Effector memory CD4-positive, alpha-beta T cell (primary cell): ENCODE measurements around the gene DIAPH2.
"Not testable (repeated sequence)": the region's sequence is repeated elsewhere in the genome, so short reads cannot be mapped to it uniquely, and the experiment has no call there.

ENCODE experiments used
- DNase-seq, 3 donors: peaks; one replicate each; pipeline ENCODE4 v3.0.0-alpha.2; 2020
- H3K27ac ChIP-seq: 2 replicates; pipeline ENCODE4 v1.7.0; 2013; ENCODE audit warnings: mild to moderate bottlenecking, low read length, moderate library complexity; ENCODE audit not compliant: insufficient read depth, poor library complexity, severe bottlenecking
- H3K27me3 ChIP-seq: replicated peaks from 2 replicates; pipeline ENCODE4 v1.7.0; 2013; ENCODE audit warnings: mild to moderate bottlenecking, low read length; ENCODE audit not compliant: insufficient read depth, control insufficient read depth, poor library complexity, severe bottlenecking
- H3K36me3 ChIP-seq: 2 replicates; pipeline ENCODE4 v1.7.0; 2013; ENCODE audit warnings: mild to moderate bottlenecking, low read length, moderate library complexity; ENCODE audit not compliant: control insufficient read depth, insufficient read depth
- H3K4me1 ChIP-seq: 2 replicates; pipeline ENCODE4 v1.7.0; 2013; ENCODE audit warnings: low read length, mild to moderate bottlenecking; ENCODE audit not compliant: control insufficient read depth, insufficient read depth, poor library complexity, severe bottlenecking
- H3K4me3 ChIP-seq: 2 replicates; pipeline ENCODE4 v1.7.0; 2013; ENCODE audit warnings: low read length, low read depth, mild to moderate bottlenecking; ENCODE audit not compliant: insufficient read depth, poor library complexity, severe bottlenecking
- H3K9me3 ChIP-seq: 2 replicates; pipeline ENCODE4 v1.7.0; 2013; ENCODE audit warnings: mild to moderate bottlenecking, low read length, moderate library complexity; ENCODE audit not compliant: control insufficient read depth

The DIAPH2 gene

GRCh38 chrX:97398030-97398551 is 713.4 kb downstream of the DIAPH2 start:
- no peak overlapping the region for H3K27ac ChIP-seq
- H3K27me3 ChIP-seq, result no peaks in the 10 kb centered on the region
- H3K9me3 ChIP-seq, result no peaks in the 10 kb centered on the region
- H3K4me1 ChIP-seq, result no peaks in the 10 kb centered on the region
- DNase-seq, result no peak
- H3K4me3 ChIP-seq, result no peak overlapping the region
- no peaks in the 10 kb centered on the region for H3K36me3 ChIP-seq

- Histone ChIP-seq H3K27me3 (no peaks in the 10 kb centered on the region), H3K9me3 (no peaks in the 10 kb centered on the region), H3K4me1 (no peaks in the 10 kb centered on the region), H3K27ac (no peak overlapping the region), H3K4me3 (no peak overlapping the region), H3K36me3 (no peaks in the 10 kb centered on the region)
- no peak for DNase-seq
These were observed 714.8 kb downstream of the DIAPH2 start for GRCh38 chrX:97399400-97399799.

DNA sequence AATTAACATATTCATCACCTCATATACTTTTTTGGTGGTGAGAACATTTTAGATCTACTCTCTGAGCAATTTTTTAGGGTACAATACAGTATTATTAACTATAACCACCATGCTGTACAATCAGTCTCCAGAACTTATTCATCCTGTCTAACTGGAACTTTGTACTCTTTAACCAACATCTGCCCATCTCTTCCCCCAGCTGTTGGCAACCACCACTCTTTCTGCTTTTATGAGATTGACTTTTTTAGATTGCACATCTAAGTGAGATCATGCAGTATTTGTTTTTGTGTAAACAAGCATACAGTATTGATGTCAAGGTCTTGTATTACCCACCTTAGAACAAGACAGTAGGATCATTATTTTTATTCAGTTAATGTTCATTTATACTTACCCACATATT is 715.9 kb downstream of the DIAPH2 start:
- Histone ChIP-seq H3K27me3 (no peaks in the 10 kb centered on the region), H3K4me1 (no peaks in the 10 kb centered on the region), H3K9me3 (no peaks in the 10 kb centered on the region), H3K36me3 (no peaks in the 10 kb centered on the region), H3K27ac (no peak overlapping the region), H3K4me3 (no peak overlapping the region)
- DNase-seq, result no peak

- Histone ChIP-seq H3K4me1 (no peaks in the 10 kb centered on the region), H3K9me3 (no peaks in the 10 kb centered on the region), H3K36me3 (no peaks in the 10 kb centered on the region), H3K27ac (no peak overlapping the region), H3K4me3 (no peak overlapping the region), H3K27me3 (no peaks in the 10 kb centered on the region)
- DNase-seq, result no peak
These were observed 716.5 kb downstream of the DIAPH2 start for GRCh38 chrX:97401154-97401553.

DNA sequence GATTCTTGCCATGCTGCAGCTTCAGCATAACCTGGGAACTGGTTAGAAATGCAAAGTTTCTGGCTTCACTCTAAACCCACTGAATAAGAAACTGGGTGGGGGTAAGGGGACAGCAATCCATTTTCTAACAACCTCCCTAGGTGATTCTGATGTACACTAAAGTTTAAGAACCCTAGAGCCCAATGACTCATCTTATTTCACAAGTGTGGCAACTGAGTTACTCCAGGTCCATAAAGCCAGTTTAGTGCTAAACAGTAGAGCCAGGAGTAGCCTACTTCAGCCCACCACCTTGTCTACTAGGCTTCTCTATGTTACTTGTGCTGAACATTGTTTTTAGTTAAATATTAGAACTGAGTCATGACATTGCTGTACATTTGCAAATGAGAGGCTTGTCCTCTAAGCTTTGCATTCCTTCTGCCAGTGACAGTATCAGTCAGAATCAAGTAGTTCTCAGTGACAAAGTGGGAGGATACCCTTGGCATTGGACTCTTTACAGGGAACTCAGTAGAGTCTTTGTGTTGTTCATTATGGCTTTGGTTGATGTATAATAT is 717.0 kb downstream of the DIAPH2 start:
- H3K4me1 ChIP-seq, result no peaks in the 10 kb centered on the region
- DNase-seq, result no peak
- no peaks in the 10 kb centered on the region for H3K27me3 ChIP-seq
- H3K4me3 ChIP-seq, result no peak overlapping the region
- no peaks in the 10 kb centered on the region for H3K9me3 ChIP-seq
- no peak overlapping the region for H3K27ac ChIP-seq
- H3K36me3 ChIP-seq, result no peaks in the 10 kb centered on the region

GRCh38 chrX:97402333-97402732 is 717.7 kb downstream of the DIAPH2 start:
- Histone ChIP-seq H3K36me3 (no peaks in the 10 kb centered on the region), H3K4me1 (no peaks in the 10 kb centered on the region), H3K4me3 (no peak overlapping the region), H3K27me3 (no peaks in the 10 kb centered on the region), H3K9me3 (no peaks in the 10 kb centered on the region), H3K27ac (no peak overlapping the region)
- DNase-seq, result no peak

DNA sequence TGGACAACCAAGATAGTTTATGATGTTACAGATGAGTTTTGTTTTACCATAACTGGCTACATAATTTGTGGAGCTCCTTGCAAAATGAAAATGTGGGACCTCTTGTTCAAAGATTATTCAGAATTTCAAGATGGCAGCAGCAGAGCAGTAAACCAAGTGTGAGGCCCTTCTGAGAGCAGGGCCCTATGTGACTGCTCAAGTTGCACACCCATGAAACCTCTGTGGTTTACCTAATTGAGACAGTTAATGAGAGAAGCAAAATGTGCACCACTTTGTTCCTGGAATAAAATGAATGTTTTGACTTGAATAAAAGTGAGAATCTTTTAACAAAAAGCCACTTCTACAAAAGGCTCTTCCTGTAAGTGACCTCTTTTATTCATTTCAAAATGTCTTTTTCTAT is 718.3 kb downstream of the DIAPH2 start:
- Histone ChIP-seq H3K27ac (no peak overlapping the region), H3K4me3 (no peak overlapping the region), H3K27me3 (no peaks in the 10 kb centered on the region), H3K4me1 (no peaks in the 10 kb centered on the region), H3K36me3 (no peaks in the 10 kb centered on the region), H3K9me3 (no peaks in the 10 kb centered on the region)
- DNase-seq, result no peak

DNA sequence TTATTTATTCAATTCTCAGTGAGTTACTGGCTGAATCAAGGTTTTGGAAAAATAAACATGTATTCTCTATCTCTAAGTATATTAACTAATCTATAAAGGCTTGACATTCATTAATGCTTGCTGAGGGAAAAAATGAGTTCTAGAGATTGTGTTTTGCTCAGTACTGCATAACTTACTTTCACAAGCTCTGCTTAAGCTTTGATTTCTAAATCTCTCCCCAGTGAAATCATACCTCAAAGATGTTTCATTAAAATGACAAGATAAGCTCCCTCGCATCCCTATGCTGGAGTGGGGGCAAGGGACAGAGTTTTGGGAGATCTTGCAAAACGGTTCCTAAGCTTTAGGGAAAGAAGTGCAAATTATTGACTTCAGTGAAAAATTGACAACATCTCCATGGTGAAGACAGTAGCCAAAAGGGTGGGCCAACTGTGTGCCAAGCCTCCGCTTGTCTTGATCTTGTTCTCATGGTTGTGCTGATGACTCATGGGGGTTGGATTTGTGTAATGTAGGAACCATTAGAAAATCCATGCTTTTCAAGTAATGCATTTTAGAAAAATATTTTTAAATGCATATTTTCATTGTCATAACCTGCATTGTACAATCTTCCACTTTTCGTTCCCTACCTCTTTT is 720.5 kb downstream of the DIAPH2 start:
- H3K27me3 ChIP-seq, result no peaks in the 10 kb centered on the region
- H3K4me1 ChIP-seq, result no peaks in the 10 kb centered on the region
- no peak for DNase-seq
- H3K4me3 ChIP-seq, result no peak overlapping the region
- no peak overlapping the region for H3K27ac ChIP-seq
- no peaks in the 10 kb centered on the region for H3K9me3 ChIP-seq
- no peaks in the 10 kb centered on the region for H3K36me3 ChIP-seq

DNA sequence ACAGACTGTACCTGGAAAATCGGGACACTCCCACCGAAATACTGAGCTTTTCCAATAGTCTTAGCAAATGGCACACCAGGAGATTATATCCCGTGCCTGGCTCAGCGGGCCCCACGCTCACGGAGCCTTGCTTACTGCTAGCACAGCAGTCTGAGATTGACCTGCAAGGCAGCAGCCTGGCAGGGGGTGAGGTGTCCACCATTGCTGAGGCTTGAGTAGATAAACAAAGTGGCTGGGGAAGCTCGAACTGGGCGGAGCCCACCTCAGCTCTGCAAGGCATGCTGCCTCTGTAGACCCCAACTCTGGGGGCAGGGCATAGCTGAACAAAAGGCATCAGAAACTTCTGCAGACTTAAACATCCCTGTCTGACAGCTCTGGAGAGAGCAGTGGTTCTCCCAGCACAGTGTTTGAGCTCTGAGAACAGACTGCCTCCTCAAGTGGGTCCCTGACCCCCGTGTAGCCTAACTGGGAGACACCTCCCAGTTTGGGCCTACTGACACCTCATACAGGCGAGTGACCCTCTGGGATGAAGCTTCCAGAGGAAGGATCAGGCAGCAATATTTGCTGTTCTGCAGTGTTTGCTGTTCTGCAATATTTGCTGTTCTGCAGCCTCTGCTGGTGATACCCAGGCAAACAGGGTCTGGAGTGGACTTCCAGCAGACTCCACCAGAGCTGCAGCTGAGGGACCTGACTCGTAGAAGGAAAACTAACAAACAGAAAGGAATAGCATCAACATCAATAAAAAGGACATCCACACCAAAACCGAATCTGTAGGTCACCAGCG is 725.2 kb downstream of the DIAPH2 start:
- not testable (repeated sequence) for H3K36me3 ChIP-seq

DNA sequence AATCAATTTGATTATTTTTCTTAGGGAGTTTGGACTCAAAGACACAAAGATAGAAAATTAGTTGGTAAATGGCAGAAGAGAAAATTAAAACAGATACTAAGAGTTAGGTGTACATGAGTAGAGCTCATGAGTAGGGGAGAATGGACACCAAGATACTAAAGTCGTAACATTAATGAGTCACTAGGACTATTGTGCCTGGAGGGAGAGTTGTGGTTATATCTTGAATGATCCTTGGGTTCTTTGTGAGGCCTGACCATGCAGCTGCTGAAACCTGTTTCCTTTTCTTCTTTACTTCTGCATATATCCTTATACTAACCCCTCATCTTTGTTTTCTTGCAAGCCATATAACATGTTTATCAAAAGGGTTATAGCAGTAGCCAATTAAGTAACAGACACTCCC is 731.8 kb downstream of the DIAPH2 start:
- no peak overlapping the region for H3K27ac ChIP-seq
- no peaks in the 10 kb centered on the region for H3K4me1 ChIP-seq
- H3K36me3 ChIP-seq, result no peaks in the 10 kb centered on the region
- no peaks in the 10 kb centered on the region for H3K9me3 ChIP-seq
- no peaks in the 10 kb centered on the region for H3K27me3 ChIP-seq
- DNase-seq, result no peak
- H3K4me3 ChIP-seq, result no peak overlapping the region

More for the DNA sequence above, 725.2 kb downstream of the DIAPH2 start:
- not testable (repeated sequence) for H3K4me1 ChIP-seq, DNase-seq, H3K27me3 ChIP-seq, H3K4me3 ChIP-seq, H3K27ac ChIP-seq, H3K9me3 ChIP-seq
